H1 (cell line): ENCODE measurements around the gene MAPK9. TPM values are rescaled to one million over a fixed set of nuclear protein-coding genes. Genes with fewer than 3 reads are reported as not detected.

Source experiments
- CBX8 ChIP-seq: fragments of 300-800, 300-1000 bp; sonication (generic); IDR thresholded peaks from 2 replicates; pipeline ENCODE4 v1.7.1; 2016; ENCODE audit warnings: low read depth, low read length, borderline replicate concordance
- CHD1 ChIP-seq: IDR thresholded peaks from 2 replicates; pipeline ENCODE4 v1.6.1; 2012; ENCODE audit warnings: low read depth, low read length, improper control_type of control experiment
- CHD2 ChIP-seq: IDR thresholded peaks from 2 replicates; pipeline ENCODE4 v1.6.1; 2012; ENCODE audit warnings: low read length, improper control_type of control experiment
- NANOG ChIP-seq: IDR thresholded peaks from 2 replicates; pipeline ENCODE4 v1.6.1; 2011; ENCODE audit warnings: low read length, low read depth, mild to moderate bottlenecking, inconsistent platforms; ENCODE audit not compliant: insufficient read depth, poor library complexity, severe bottlenecking
- PHF8 ChIP-seq: fragments of 200-600 bp; sonication (generic); conservative IDR thresholded peaks from 2 replicates; pipeline ENCODE4 v1.7.1; 2012; ENCODE audit warnings: low read depth, mild to moderate bottlenecking, inconsistent platforms, low read length, moderate library complexity
- POLR2A ChIP-seq, 2 experiments: IDR thresholded peaks; 1 replicate in 1 of 2; 2 replicates in 1 of 2; pipeline ENCODE4 v1.6.1; 2011; ENCODE audit warnings: low read depth in 2 of 2, low read length in 2 of 2, mild to moderate bottlenecking in 2 of 2; ENCODE audit errors: control extremely low read depth in 1 of 2
- SAP30 ChIP-seq: fragments of 300-600 bp; sonication (generic); IDR thresholded peaks from 2 replicates; pipeline ENCODE4 v1.7.1; 2012; ENCODE audit warnings: low read length, moderate library complexity, mild to moderate bottlenecking, inconsistent platforms; ENCODE audit not compliant: insufficient read depth, insufficient replicate concordance
- SUZ12 ChIP-seq: fragments of 200-600 bp; sonication (generic); IDR thresholded peaks from 2 replicates; pipeline ENCODE4 v1.6.1; 2012; ENCODE audit warnings: mild to moderate bottlenecking, inconsistent platforms, low read length, moderate library complexity, mixed read lengths
- TAF7 ChIP-seq: optimal IDR thresholded peaks from 2 replicates; pipeline ENCODE3; 2011; ENCODE audit warnings: low read depth, mild to moderate bottlenecking, inconsistent platforms, low read length, moderate library complexity, borderline replicate concordance
- TCF12 ChIP-seq: IDR thresholded peaks from 2 replicates; pipeline ENCODE4 v1.6.1; 2011; ENCODE audit warnings: low read depth, mild to moderate bottlenecking, low read length
- TEAD4 ChIP-seq: IDR thresholded peaks from 2 replicates; pipeline ENCODE4 v1.6.1; 2012; ENCODE audit warnings: low read depth, low read length, inconsistent platforms, mixed read lengths
- ZNF274 ChIP-seq: IDR thresholded peaks from 2 replicates; pipeline ENCODE4 v1.7.0; 2012; ENCODE audit warnings: low read length, borderline replicate concordance; ENCODE audit errors: extremely low read depth
- polyA plus RNA-seq, 7 experiments: library from polyadenylated mRNA; depleted of rRNA in 3 of 7; stranded (reverse) in 5 of 7; unstranded in 2 of 7; fragments of >200 nt in 5 of 7; fragments of 200-250 nt in 2 of 7; gene quantifications; 1 replicate in 5 of 7; 2 replicates in 1 of 7; 4 replicates in 1 of 7; pipeline versions ENCODE4 v1.2.1 to v1.2.3, GENCODE V29; 2011 to 2013; ENCODE audit warnings: missing spikeins in 2 of 7, mixed read lengths in 2 of 7
- total RNA-seq: library from RNA; stranded (reverse); fragmentation: NEBNext Ultra II Directional; extraction: Animal tissue kit (Norgen Biotek cat#: 25700); gene quantifications from 2 replicates; pipeline ENCODE4 v1.2.1, GENCODE V29; 2021
- TF ChIP-seq, protein P1 (sequence below): fragments of 300-600 bp; sonication (generic); IDR thresholded peaks from 2 replicates; pipeline ENCODE4 v1.7.1; 2012; ENCODE audit warnings: low read length, moderate library complexity, mild to moderate bottlenecking, inconsistent platforms; ENCODE audit not compliant: insufficient replicate concordance

MAPK9 gene
- total and polyA plus RNA-seq, 2 of the 8 experiments (the other 6 are each of a cell fraction or from before 2014, with no cell fraction given), result 22.3 to 43.7 TPM

DNA sequence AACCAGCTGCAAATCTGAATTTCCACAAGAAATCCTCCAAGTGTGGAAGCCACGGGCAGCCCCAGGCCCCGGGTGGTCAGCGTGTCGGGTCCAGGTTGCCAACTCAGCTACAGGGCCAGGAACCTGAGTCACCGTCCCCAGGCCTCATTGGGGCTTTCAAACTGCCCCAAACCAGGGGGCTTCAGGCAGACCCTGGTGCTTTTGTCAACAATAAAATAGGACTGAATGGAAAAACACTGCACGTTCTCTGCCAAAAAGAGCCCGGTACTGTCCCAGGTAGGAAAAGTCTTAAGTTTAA, 37.2 kb upstream of the MAPK9 start (continued):
- TF ChIP-seq, protein P1, sequence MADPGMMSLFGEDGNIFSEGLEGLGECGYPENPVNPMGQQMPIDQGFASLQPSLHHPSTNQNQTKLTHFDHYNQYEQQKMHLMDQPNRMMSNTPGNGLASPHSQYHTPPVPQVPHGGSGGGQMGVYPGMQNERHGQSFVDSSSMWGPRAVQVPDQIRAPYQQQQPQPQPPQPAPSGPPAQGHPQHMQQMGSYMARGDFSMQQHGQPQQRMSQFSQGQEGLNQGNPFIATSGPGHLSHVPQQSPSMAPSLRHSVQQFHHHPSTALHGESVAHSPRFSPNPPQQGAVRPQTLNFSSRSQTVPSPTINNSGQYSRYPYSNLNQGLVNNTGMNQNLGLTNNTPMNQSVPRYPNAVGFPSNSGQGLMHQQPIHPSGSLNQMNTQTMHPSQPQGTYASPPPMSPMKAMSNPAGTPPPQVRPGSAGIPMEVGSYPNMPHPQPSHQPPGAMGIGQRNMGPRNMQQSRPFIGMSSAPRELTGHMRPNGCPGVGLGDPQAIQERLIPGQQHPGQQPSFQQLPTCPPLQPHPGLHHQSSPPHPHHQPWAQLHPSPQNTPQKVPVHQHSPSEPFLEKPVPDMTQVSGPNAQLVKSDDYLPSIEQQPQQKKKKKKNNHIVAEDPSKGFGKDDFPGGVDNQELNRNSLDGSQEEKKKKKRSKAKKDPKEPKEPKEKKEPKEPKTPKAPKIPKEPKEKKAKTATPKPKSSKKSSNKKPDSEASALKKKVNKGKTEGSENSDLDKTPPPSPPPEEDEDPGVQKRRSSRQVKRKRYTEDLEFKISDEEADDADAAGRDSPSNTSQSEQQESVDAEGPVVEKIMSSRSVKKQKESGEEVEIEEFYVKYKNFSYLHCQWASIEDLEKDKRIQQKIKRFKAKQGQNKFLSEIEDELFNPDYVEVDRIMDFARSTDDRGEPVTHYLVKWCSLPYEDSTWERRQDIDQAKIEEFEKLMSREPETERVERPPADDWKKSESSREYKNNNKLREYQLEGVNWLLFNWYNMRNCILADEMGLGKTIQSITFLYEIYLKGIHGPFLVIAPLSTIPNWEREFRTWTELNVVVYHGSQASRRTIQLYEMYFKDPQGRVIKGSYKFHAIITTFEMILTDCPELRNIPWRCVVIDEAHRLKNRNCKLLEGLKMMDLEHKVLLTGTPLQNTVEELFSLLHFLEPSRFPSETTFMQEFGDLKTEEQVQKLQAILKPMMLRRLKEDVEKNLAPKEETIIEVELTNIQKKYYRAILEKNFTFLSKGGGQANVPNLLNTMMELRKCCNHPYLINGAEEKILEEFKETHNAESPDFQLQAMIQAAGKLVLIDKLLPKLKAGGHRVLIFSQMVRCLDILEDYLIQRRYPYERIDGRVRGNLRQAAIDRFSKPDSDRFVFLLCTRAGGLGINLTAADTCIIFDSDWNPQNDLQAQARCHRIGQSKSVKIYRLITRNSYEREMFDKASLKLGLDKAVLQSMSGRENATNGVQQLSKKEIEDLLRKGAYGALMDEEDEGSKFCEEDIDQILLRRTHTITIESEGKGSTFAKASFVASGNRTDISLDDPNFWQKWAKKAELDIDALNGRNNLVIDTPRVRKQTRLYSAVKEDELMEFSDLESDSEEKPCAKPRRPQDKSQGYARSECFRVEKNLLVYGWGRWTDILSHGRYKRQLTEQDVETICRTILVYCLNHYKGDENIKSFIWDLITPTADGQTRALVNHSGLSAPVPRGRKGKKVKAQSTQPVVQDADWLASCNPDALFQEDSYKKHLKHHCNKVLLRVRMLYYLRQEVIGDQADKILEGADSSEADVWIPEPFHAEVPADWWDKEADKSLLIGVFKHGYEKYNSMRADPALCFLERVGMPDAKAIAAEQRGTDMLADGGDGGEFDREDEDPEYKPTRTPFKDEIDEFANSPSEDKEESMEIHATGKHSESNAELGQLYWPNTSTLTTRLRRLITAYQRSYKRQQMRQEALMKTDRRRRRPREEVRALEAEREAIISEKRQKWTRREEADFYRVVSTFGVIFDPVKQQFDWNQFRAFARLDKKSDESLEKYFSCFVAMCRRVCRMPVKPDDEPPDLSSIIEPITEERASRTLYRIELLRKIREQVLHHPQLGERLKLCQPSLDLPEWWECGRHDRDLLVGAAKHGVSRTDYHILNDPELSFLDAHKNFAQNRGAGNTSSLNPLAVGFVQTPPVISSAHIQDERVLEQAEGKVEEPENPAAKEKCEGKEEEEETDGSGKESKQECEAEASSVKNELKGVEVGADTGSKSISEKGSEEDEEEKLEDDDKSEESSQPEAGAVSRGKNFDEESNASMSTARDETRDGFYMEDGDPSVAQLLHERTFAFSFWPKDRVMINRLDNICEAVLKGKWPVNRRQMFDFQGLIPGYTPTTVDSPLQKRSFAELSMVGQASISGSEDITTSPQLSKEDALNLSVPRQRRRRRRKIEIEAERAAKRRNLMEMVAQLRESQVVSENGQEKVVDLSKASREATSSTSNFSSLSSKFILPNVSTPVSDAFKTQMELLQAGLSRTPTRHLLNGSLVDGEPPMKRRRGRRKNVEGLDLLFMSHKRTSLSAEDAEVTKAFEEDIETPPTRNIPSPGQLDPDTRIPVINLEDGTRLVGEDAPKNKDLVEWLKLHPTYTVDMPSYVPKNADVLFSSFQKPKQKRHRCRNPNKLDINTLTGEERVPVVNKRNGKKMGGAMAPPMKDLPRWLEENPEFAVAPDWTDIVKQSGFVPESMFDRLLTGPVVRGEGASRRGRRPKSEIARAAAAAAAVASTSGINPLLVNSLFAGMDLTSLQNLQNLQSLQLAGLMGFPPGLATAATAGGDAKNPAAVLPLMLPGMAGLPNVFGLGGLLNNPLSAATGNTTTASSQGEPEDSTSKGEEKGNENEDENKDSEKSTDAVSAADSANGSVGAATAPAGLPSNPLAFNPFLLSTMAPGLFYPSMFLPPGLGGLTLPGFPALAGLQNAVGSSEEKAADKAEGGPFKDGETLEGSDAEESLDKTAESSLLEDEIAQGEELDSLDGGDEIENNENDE, result no peak
- TF ChIP-seq SUZ12 (no peak), ZNF274 (no peak), CHD1 (no peak), POLR2A (IDR thresholded peaks at IDR 0.05; ENCODE audit: control extremely low read depth in 1 of 2, low read depth in 2 of 2, low read length in 2 of 2) (no peak), TEAD4 (no peak), SAP30 (no peak), TCF12 (no peak), CBX8 (no peak), CHD2 (no peak), TAF7 (no peak), NANOG (no peak), PHF8 (no peak)
